HL-60 (cell line): ENCODE measurements around the gene CLK4.

Experiments
- CTCF ChIP-seq: IDR thresholded peaks from one replicate; pipeline ENCODE4 v1.5.1; 2011; ENCODE audit warnings: low read length, control low read depth, inconsistent platforms; ENCODE audit not compliant: insufficient read depth
- GABPA ChIP-seq: IDR thresholded peaks from 2 replicates; pipeline ENCODE4 v1.6.1; 2012; ENCODE audit warnings: low read depth
- POLR2AphosphoS5 ChIP-seq: IDR thresholded peaks from 2 replicates; pipeline ENCODE4 v1.6.1; 2012; ENCODE audit warnings: low read depth
- REST ChIP-seq: IDR thresholded peaks from 2 replicates; pipeline ENCODE4 v1.6.1; 2012; ENCODE audit warnings: low read depth; ENCODE audit not compliant: insufficient replicate concordance

- TF ChIP-seq CTCF (no peak), REST (no peak), POLR2AphosphoS5 (no peak), GABPA (no peak)
Observed at GRCh38 chr5:178564397-178564796, 62.5 kb downstream of the CLK4 start.
